Measurements from ENCODE around the gene DMRTB1. TPM values are rescaled to one million over a fixed set of nuclear protein-coding genes. Genes with fewer than 3 reads are reported as not detected.

DMRTB1 gene
- polyA plus RNA-seq, 1 donor from 2014 or later, result not detected

- H3K79me2 ChIP-seq (replicated peaks; ENCODE audit: insufficient read depth, low read length), result no peaks in the 10 kb centered on the region
- H3K4me3 ChIP-seq (ENCODE audit: low read length), result no peak overlapping the region
- H3K9me2 ChIP-seq (ENCODE audit: insufficient read depth, low read length), result no peaks in the 10 kb centered on the region
- H4K20me1 ChIP-seq (ENCODE audit: insufficient read depth), result no peaks in the 10 kb centered on the region
- H3K27me3 ChIP-seq (ENCODE audit: insufficient read depth, low read depth, low read length), result no peaks in the 10 kb centered on the region
- H3F3A ChIP-seq (ENCODE audit: insufficient read depth, low read length, poor library complexity, severe bottlenecking), result no peaks in the 10 kb centered on the region
- no peak overlapping the region for H3K27ac ChIP-seq (ENCODE audit: low read length)
- no peak overlapping the region for H2AFZ ChIP-seq (ENCODE audit: low read depth, low read length)
- TF ChIP-seq EP300 (conservative IDR thresholded peaks at IDR 0.05; ENCODE audit: poor library complexity, severe bottlenecking) (no peak), MXI1 (conservative IDR thresholded peaks at IDR 0.05; ENCODE audit: poor library complexity, severe bottlenecking) (no peak), POLR2AphosphoS5 (IDR thresholded peaks at IDR 0.05) (no peak), CTCF (IDR thresholded peaks at IDR 0.05; ENCODE audit: poor library complexity, severe bottlenecking) (no peak), TAF1 (IDR thresholded peaks at IDR 0.05; ENCODE audit: low read depth) (no peak), EZH2 (IDR thresholded peaks at IDR 0.05; ENCODE audit: borderline replicate concordance, insufficient read depth, low read length, poor library complexity, severe bottlenecking) (no peak), SMC3 (conservative IDR thresholded peaks at IDR 0.05; ENCODE audit: poor library complexity) (no peak), REST (IDR thresholded peaks at IDR 0.05; ENCODE audit: borderline replicate concordance) (no peak), RAD21 (conservative IDR thresholded peaks at IDR 0.05) (no peak)
- no peaks in the 10 kb centered on the region for H3K9me3 ChIP-seq (ENCODE audit: low read length)
- no peak overlapping the region for H3K4me2 ChIP-seq (ENCODE audit: low read length)
- H3K36me3 ChIP-seq (ENCODE audit: insufficient read depth, low read length), result no peaks in the 10 kb centered on the region
- H3K9ac ChIP-seq (ENCODE audit: low read length), result no peak overlapping the region
These were observed 27.3 kb downstream of the DMRTB1 start for GRCh38 chr1:53486395-53487026.

- H3K36me3 ChIP-seq (ENCODE audit: insufficient read depth, low read length), result no peaks in the 10 kb centered on the region
- H2AFZ ChIP-seq (ENCODE audit: low read depth, low read length), result no peak overlapping the region
- H3K27me3 ChIP-seq (ENCODE audit: insufficient read depth, low read depth, low read length), result no peaks in the 10 kb centered on the region
- no peaks in the 10 kb centered on the region for H3K9me3 ChIP-seq (ENCODE audit: low read length)
- no peaks in the 10 kb centered on the region for H3F3A ChIP-seq (ENCODE audit: insufficient read depth, low read length, poor library complexity, severe bottlenecking)
- no peak overlapping the region for H3K9ac ChIP-seq (ENCODE audit: low read length)
- H3K79me2 ChIP-seq (replicated peaks; ENCODE audit: insufficient read depth, low read length), result no peaks in the 10 kb centered on the region
- no peaks in the 10 kb centered on the region for H3K9me2 ChIP-seq (ENCODE audit: insufficient read depth, low read length)
- no peaks in the 10 kb centered on the region for H4K20me1 ChIP-seq (ENCODE audit: insufficient read depth)
- no peak overlapping the region for H3K4me2 ChIP-seq (ENCODE audit: low read length)
- no peak for TF ChIP-seq MXI1 (conservative IDR thresholded peaks at IDR 0.05; ENCODE audit: poor library complexity, severe bottlenecking)
- no peak for TF ChIP-seq TAF1 (IDR thresholded peaks at IDR 0.05; ENCODE audit: low read depth)
- TF ChIP-seq SMC3 (conservative IDR thresholded peaks at IDR 0.05; ENCODE audit: poor library complexity), result no peak
- no peak for TF ChIP-seq EP300 (conservative IDR thresholded peaks at IDR 0.05; ENCODE audit: poor library complexity, severe bottlenecking)
- TF ChIP-seq RAD21 (conservative IDR thresholded peaks at IDR 0.05), result no peak
- no peak for TF ChIP-seq CTCF (IDR thresholded peaks at IDR 0.05; ENCODE audit: poor library complexity, severe bottlenecking)
- no peak for TF ChIP-seq POLR2AphosphoS5 (IDR thresholded peaks at IDR 0.05)
- TF ChIP-seq REST (IDR thresholded peaks at IDR 0.05; ENCODE audit: borderline replicate concordance), result no peak
- no peak for TF ChIP-seq EZH2 (IDR thresholded peaks at IDR 0.05; ENCODE audit: borderline replicate concordance, insufficient read depth, low read length, poor library complexity, severe bottlenecking)
- H3K4me3 ChIP-seq (ENCODE audit: low read length), result no peak overlapping the region
- H3K27ac ChIP-seq (ENCODE audit: low read length), result no peak overlapping the region
These were observed 31.2 kb downstream of the DMRTB1 start for GRCh38 chr1:53490351-53490750.
